Upper lobe of right lung (tissue), 1 donor: ENCODE results near the gene ANKRD11. TPM values are rescaled to one million over a fixed set of nuclear protein-coding genes. Genes with fewer than 3 reads are reported as not detected.

Experiments
- ATAC-seq: fragments of 200-7000 bp; cut with Tn5 transposase; one replicate; pipeline ENCODE4 v1.9.1; 2020; ENCODE audit warnings: mild to moderate bottlenecking, moderate library complexity
- DNase-seq: peaks from one replicate; pipeline ENCODE4 v3.0.0-alpha.2; 2020
- H3K27ac ChIP-seq: fragments of 200-600 bp; one replicate; pipeline ENCODE4 v1.8.0; 2022
- H3K27me3 ChIP-seq: fragments of 200-600 bp; one replicate; pipeline ENCODE4 v1.8.0; 2022; ENCODE audit warnings: mild to moderate bottlenecking
- H3K36me3 ChIP-seq: fragments of 200-600 bp; one replicate; pipeline ENCODE4 v1.8.0; 2022
- H3K4me1 ChIP-seq: fragments of 200-600 bp; one replicate; pipeline ENCODE4 v1.8.0; 2022
- H3K4me3 ChIP-seq: fragments of 200-600 bp; one replicate; pipeline ENCODE4 v1.8.0; 2022; ENCODE audit warnings: mild to moderate bottlenecking
- H3K9me3 ChIP-seq: fragments of 200-600 bp; one replicate; pipeline ENCODE4 v1.8.0; 2022
- CTCF ChIP-seq: fragments of 200-600 bp; IDR thresholded peaks from one replicate; pipeline ENCODE4 v1.8.0; 2022; ENCODE audit warnings: antibody characterized with exemption
- intact Hi-C: fragments of 100-400 bp; cut with DNase I; formaldehyde crosslinking; loops from one replicate; pipeline ENCODE4 v1.11.0; 2022
- total RNA-seq: library from RNA; stranded (reverse); fragmentation: NEBNext Ultra II Directional; extraction: Animal tissue kit (Norgen Biotek cat#: 25700); gene quantifications from one replicate; pipeline ENCODE4 v1.2.1, GENCODE V29; 2021
- donor health status: DM: no; HTN: yes; CAD: no; lungs with severe emphysema.

Gene ANKRD11
- total RNA-seq, 1 donor from 2014 or later = 125 TPM

- no peak for TF ChIP-seq CTCF
These were observed 8.1 kb downstream of the ANKRD11 start for GRCh38 chr16:89482150-89482816.

DNA sequence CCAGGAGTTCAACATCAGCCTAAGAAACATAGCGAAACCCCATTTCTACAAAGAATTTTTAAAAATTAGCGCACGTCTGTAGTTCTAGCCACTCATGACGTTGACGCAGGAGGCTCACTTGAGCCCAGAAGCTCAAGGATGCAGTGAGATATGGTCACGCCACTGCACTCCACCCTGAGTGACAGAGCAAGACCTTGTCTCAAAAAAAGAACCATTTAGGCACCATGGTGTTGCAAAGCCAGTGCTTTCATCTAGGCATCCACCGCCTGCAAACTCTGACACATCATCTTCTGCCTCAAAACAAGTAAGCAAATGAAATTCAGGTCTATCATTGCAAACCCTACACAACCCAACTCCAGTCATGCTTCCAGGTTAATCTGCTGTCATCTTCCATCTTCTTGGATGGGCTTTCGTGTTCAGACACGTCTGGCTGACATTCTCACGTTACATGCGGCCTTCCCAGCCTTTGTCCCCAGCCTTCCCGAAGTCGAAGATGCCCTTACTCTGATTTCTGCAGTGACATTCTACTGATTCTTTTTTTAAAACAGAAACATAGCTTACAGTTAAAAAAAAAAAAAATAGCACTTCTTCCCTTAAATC, 8.9 kb downstream of the ANKRD11 start:
- DNase-seq = no peak
- H3K4me1 ChIP-seq = peaks cover 88% of the 10 kb centered on the region
- intact Hi-C loops = loop anchor here (10.0 kb wide), 1 partner anchor 147 kb away; no protein-coding TSS in a partner anchor

More at GRCh38 chr16:89482150-89482816, 8.1 kb downstream of the ANKRD11 start:
- Histone ChIP-seq H3K4me3 (no peak overlapping the region), H3K9me3 (no peaks in the 10 kb centered on the region), H3K27me3 (no peaks in the 10 kb centered on the region), H3K27ac (no peak overlapping the region), H3K4me1 (peaks cover 86% of the 10 kb centered on the region), H3K36me3 (no peaks in the 10 kb centered on the region)
- DNase-seq = no peak
- intact Hi-C loops = loop anchor here (10.0 kb wide), 1 partner anchor 147 kb away; no protein-coding TSS in a partner anchor
- ATAC-seq = peak; percentile 59

DNA sequence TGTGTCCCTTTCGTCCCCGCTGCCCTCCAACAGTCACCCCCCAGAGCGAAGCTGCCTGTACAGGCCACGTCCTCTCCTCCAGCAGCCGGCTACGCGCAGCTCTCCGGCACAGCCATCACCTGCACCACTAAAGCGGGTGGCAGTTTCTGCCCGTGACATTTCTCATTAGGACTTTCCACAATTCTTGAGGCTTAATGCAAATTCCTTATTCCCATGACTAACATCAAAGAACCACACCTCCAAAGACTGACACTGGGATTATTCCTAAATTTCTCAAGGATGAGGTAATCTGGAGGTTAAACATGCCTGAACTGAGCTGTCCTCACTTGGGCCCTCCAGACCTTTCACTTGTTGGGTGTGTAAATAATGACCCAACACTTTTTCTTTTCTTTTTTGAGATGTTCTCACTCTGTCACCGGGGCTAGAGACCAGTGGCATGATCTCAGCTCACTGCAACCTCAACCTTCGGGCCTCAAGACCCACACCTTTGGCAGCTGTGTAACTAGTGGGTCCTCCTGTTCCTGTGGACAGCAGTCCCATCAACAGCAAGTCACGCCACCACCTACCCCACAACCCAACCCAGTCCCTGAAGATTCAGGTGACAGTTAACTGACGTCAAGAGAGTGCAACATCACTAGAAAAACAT, 11.7 kb downstream of the ANKRD11 start:
- Histone ChIP-seq H3K27ac (no peak overlapping the region), H3K4me1 (peaks cover 79% of the 10 kb centered on the region), H3K27me3 (no peaks in the 10 kb centered on the region), H3K36me3 (no peaks in the 10 kb centered on the region), H3K9me3 (no peaks in the 10 kb centered on the region), H3K4me3 (no peak overlapping the region)
- peak; percentile 38 for ATAC-seq
- intact Hi-C loops = no loop called here
- no peak for DNase-seq
- no peak for TF ChIP-seq CTCF

More for the DNA sequence above, 8.9 kb downstream of the ANKRD11 start:
- Histone ChIP-seq H3K4me3 (no peak overlapping the region), H3K27me3 (no peaks in the 10 kb centered on the region), H3K27ac (no peak overlapping the region), H3K9me3 (no peaks in the 10 kb centered on the region), H3K36me3 (no peaks in the 10 kb centered on the region)
- TF ChIP-seq CTCF = no peak
- ATAC-seq = no peak

DNA sequence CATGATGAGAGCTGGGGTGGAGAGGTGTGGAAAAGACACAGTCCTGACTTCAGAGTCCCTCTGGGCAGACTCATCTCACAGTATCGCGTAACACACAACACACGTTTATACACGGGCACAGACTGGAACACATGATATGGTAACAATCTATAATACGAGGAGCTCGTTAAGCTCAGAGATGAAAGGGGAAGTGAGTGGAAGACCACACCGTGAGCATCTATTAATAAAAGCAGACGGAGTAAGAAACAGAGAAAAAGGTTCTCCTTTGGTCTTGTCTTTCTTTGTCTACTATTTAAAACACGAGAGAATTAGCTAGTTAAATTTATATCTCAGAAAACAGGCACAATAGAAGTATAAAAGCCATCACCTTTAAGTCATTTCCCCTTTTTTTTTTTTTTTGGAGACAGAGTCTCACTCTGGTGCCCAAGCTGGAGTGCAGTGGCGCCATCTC, 13.5 kb downstream of the ANKRD11 start:
- H3K27me3 ChIP-seq = no peaks in the 10 kb centered on the region
- intact Hi-C loops = no loop called here
- H3K36me3 ChIP-seq = no peaks in the 10 kb centered on the region
- H3K4me1 ChIP-seq = peaks cover 79% of the 10 kb centered on the region
- no peak overlapping the region for H3K4me3 ChIP-seq
- H3K9me3 ChIP-seq = no peaks in the 10 kb centered on the region
- no peak overlapping the region for H3K27ac ChIP-seq
- no peak for DNase-seq
- ATAC-seq = no peak
- no peak for TF ChIP-seq CTCF

GRCh38 chr16:89476379-89476778, 14.0 kb downstream of the ANKRD11 start:
- Histone ChIP-seq H3K27me3 (no peaks in the 10 kb centered on the region), H3K4me1 (peaks cover 78% of the 10 kb centered on the region), H3K36me3 (no peaks in the 10 kb centered on the region), H3K4me3 (no peak overlapping the region), H3K27ac (no peak overlapping the region), H3K9me3 (no peaks in the 10 kb centered on the region)
- DNase-seq (no peak), ATAC-seq (peak; percentile 44)
- no peak for TF ChIP-seq CTCF
- intact Hi-C loops = no loop called here
